OCI-LY1 (cell line): ENCODE measurements around the gene SCIN.

Source experiments
- H2AFZ ChIP-seq: fragments of 200-600 bp; sonication (generic), shearing (Covaris generic); 2 replicates; pipeline ENCODE4 v1.6.0; 2014; ENCODE audit warnings: antibody characterized with exemption, mild to moderate bottlenecking, low read length
- H3F3A ChIP-seq: fragments of 200-600 bp; sonication (generic), shearing (Covaris generic); 2 replicates; pipeline ENCODE4 v1.6.0; 2014; ENCODE audit warnings: mild to moderate bottlenecking, antibody characterized with exemption, low read length, moderate library complexity; ENCODE audit not compliant: insufficient read depth
- H3K27ac ChIP-seq: fragments of 200-600 bp; sonication (generic); 2 replicates; pipeline ENCODE4 v1.5.1; 2014; ENCODE audit warnings: low read length, mixed run types, mild to moderate bottlenecking, low read depth; ENCODE audit not compliant: poor library complexity, severe bottlenecking
- H3K27me3 ChIP-seq: fragments of 200-600 bp; sonication (generic); 2 replicates; pipeline ENCODE4 v1.6.0; 2014; ENCODE audit warnings: antibody characterized with exemption, mild to moderate bottlenecking, low read length, moderate library complexity; ENCODE audit not compliant: insufficient read depth
- H3K36me3 ChIP-seq: fragments of 200-600 bp; sonication (generic); 2 replicates; pipeline ENCODE4 v1.6.1; 2014; ENCODE audit warnings: mild to moderate bottlenecking, antibody characterized with exemption, low read length, moderate library complexity, mixed read lengths; ENCODE audit not compliant: insufficient read depth
- H3K4me1 ChIP-seq: fragments of 200-600 bp; sonication (generic); 2 replicates; pipeline ENCODE4 v1.5.1; 2014; ENCODE audit warnings: mild to moderate bottlenecking, low read length, moderate library complexity; ENCODE audit not compliant: insufficient read depth, severe bottlenecking
- H3K4me2 ChIP-seq: fragments of 200-600 bp; sonication (generic), shearing (Covaris generic); 2 replicates; pipeline ENCODE4 v1.6.1; 2014; ENCODE audit warnings: low read length
- H3K4me3 ChIP-seq: fragments of 200-600 bp; sonication (generic); 2 replicates; pipeline ENCODE4 v1.5.1; 2014; ENCODE audit warnings: low read length, low read depth, mild to moderate bottlenecking, mixed read lengths; ENCODE audit not compliant: poor library complexity, severe bottlenecking
- H3K79me2 ChIP-seq: fragments of 200-600 bp; shearing (Covaris generic); 2 replicates; pipeline ENCODE4 v1.6.1; 2016; ENCODE audit warnings: mixed run types, low read length, mixed read lengths; ENCODE audit not compliant: insufficient read depth
- H3K9ac ChIP-seq: fragments of 200-600 bp; sonication (generic), shearing (Covaris generic); 2 replicates; pipeline ENCODE4 v1.6.1; 2014; ENCODE audit warnings: mild to moderate bottlenecking, low read length, mixed read lengths
- H3K9me2 ChIP-seq: fragments of 200-600 bp; sonication (generic), shearing (Covaris generic); 2 replicates; pipeline ENCODE4 v1.6.1; 2014; ENCODE audit warnings: low read depth, mild to moderate bottlenecking, low read length, mixed read lengths
- H3K9me3 ChIP-seq: fragments of 200-600 bp; shearing (Covaris generic); 2 replicates; pipeline ENCODE4 v1.6.1; 2014; ENCODE audit warnings: low read length, mixed read lengths
- H4K20me1 ChIP-seq: fragments of 200-600 bp; sonication (generic), shearing (Covaris generic); 2 replicates; pipeline ENCODE4 v1.6.0; 2016; ENCODE audit warnings: mild to moderate bottlenecking, low read length; ENCODE audit not compliant: insufficient read depth
- EZH2 ChIP-seq: fragments of 200-600 bp; sonication (generic), shearing (Covaris generic); IDR thresholded peaks from 2 replicates; pipeline ENCODE4 v1.8.0; 2017; ENCODE audit warnings: borderline replicate concordance, mixed run types, mild to moderate bottlenecking, antibody characterized with exemption, low read length, moderate library complexity, mixed read lengths
- TF ChIP-seq, protein P1 (sequence below): fragments of 200-600 bp; sonication (generic), shearing (Covaris generic); IDR thresholded peaks from 2 replicates; pipeline ENCODE4 v1.5.1; 2017; ENCODE audit warnings: mild to moderate bottlenecking, antibody characterized with exemption, low read length, moderate library complexity, mixed read lengths

The SCIN gene

DNA sequence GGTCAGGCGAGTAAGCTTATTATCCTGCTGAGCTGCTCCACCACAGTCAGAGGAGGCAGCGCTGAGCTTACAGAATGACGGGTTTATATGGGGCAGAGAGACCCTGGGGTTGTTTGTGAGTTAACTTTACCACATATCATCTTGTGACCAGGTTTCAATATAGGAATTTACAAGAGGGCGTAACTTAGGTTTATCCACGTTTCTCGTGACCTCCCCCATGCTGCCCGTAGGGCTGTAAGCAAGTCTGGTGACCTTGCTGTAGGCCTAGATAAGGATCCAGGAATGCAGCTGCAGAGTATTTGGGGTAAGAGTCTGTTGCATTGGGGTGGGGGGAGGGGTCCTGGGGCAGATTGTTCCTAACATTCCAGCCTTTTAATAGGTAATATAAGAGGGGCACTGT lies 24.6 kb downstream of the SCIN start:
- Histone ChIP-seq H3K4me1 (no peaks in the 10 kb centered on the region), H3K9ac (no peak overlapping the region), H3K27me3 (no peaks in the 10 kb centered on the region), H3K4me2 (no peak overlapping the region), H3K9me2 (no peaks in the 10 kb centered on the region), H3K9me3 (no peaks in the 10 kb centered on the region), H2AFZ (no peak overlapping the region), H3K4me3 (no peak overlapping the region), H3K79me2 (no peaks in the 10 kb centered on the region), H3F3A (no peaks in the 10 kb centered on the region), H3K36me3 (no peaks in the 10 kb centered on the region), H4K20me1 (no peaks in the 10 kb centered on the region), H3K27ac (no peak overlapping the region)
- TF ChIP-seq, protein P1, sequence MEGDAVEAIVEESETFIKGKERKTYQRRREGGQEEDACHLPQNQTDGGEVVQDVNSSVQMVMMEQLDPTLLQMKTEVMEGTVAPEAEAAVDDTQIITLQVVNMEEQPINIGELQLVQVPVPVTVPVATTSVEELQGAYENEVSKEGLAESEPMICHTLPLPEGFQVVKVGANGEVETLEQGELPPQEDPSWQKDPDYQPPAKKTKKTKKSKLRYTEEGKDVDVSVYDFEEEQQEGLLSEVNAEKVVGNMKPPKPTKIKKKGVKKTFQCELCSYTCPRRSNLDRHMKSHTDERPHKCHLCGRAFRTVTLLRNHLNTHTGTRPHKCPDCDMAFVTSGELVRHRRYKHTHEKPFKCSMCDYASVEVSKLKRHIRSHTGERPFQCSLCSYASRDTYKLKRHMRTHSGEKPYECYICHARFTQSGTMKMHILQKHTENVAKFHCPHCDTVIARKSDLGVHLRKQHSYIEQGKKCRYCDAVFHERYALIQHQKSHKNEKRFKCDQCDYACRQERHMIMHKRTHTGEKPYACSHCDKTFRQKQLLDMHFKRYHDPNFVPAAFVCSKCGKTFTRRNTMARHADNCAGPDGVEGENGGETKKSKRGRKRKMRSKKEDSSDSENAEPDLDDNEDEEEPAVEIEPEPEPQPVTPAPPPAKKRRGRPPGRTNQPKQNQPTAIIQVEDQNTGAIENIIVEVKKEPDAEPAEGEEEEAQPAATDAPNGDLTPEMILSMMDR: no peak
- TF ChIP-seq EZH2: no peak

DNA sequence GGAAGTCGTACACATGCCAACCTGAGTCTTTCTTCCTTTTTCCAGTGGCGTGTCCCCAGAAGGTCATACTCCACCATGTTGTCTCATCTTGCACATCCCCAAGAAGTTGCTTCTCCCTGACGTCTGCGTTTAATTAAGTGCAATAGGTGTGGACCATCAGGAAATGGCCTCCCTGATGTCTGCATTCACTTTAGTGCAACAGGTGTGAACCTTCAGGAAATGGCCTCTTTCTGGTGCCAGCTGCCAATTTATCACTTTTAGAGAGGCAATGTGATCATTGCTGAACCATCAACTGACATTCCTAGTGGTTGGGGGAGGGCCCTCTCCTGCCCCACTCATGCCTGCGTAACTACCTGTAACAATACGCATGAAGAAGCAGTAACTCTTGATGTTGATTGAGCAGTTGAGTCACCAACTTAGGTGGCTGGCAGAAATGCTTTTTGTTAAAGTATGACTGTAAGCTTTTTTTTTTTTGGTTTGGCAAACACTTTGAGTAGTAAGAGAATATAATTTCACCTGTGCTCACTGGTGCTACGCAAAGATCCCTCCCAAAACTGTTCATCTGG lies 25.8 kb downstream of the SCIN start:
- Histone ChIP-seq H3F3A (no peaks in the 10 kb centered on the region), H4K20me1 (no peaks in the 10 kb centered on the region), H2AFZ (no peak overlapping the region), H3K4me1 (no peaks in the 10 kb centered on the region), H3K4me3 (no peak overlapping the region), H3K9me3 (no peaks in the 10 kb centered on the region), H3K79me2 (no peaks in the 10 kb centered on the region), H3K27me3 (no peaks in the 10 kb centered on the region), H3K4me2 (no peak overlapping the region), H3K9ac (no peak overlapping the region), H3K27ac (no peak overlapping the region), H3K9me2 (no peaks in the 10 kb centered on the region), H3K36me3 (no peaks in the 10 kb centered on the region)
- TF ChIP-seq, protein P1: no peak
- no peak for TF ChIP-seq EZH2

DNA sequence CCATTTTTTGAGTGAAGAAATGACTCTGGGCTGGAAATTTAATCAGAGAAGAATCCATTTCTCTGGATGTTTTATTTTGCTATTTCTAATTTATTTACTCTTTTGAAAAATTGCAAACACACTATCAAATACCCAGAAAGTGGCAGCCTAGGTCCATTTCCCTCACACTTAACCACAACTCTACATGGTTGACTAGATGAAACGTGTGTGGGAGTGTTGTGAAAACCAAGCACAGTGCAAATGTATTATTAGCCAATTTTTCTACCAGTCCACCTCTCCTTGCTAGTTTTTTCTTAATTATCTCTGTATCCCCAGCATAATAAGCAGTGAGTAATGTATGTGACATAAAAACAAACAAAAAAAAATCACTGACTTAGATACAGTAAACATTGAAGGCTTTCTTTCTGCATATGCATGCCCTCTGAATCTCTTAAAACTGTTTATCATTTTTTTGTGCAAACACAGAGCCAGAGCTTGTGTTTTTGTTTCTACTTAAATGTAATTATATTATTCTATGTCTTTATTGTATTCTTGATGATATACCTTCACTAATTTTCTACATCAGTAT lies 30.9 kb downstream of the SCIN start:
- Histone ChIP-seq H3F3A (no peaks in the 10 kb centered on the region), H3K27ac (no peak overlapping the region), H3K4me1 (no peaks in the 10 kb centered on the region), H3K79me2 (no peaks in the 10 kb centered on the region), H4K20me1 (no peaks in the 10 kb centered on the region), H3K9me2 (no peaks in the 10 kb centered on the region), H3K4me2 (no peak overlapping the region), H3K27me3 (no peaks in the 10 kb centered on the region), H3K9ac (no peak overlapping the region), H3K9me3 (no peaks in the 10 kb centered on the region), H2AFZ (no peak overlapping the region), H3K36me3 (no peaks in the 10 kb centered on the region), H3K4me3 (no peak overlapping the region)
- TF ChIP-seq, protein P1: no peak
- TF ChIP-seq EZH2: no peak
